HG03066 (cell line): ENCODE data around the gene AAGAB.

Experiments
- ATAC-seq: cut with Tn5 transposase; IDR thresholded peaks from one replicate; pipeline ENCODE4 v1.9.1; 2021; ENCODE audit warnings: low read depth; ENCODE audit not compliant: unreplicated experiment

AAGAB gene

DNA sequence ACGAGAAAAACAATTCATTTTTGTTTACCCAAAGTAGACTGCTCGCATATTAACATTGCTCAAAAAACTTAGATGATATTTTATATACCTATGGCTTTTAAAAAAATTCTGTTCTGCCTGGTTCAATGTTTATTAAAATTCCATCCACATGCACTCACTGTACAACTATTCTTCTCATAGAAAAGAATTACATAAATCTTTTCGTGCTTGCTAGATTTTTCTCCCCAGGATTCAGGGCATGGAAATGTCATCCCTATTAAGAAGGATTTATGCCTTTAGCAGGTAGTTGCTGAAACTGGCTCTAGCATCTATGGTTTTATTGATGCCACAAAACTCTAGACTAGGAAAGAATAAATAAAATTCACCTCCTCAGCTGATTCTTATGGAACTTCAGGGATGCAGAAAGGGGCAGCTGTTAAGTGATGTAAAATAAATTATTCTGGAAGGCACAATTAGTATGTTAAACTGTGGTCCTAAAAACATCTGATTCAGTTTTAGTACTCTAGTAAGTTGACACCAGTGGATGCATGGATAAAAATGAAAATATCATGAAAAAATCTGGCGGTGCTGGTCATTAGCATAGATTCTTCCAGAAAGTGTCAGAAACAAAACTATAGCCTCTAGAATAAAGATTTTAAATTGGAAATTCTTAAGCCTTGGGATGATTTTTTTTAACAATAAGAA is 41.6 kb downstream of the AAGAB start:
- no peak for ATAC-seq

DNA sequence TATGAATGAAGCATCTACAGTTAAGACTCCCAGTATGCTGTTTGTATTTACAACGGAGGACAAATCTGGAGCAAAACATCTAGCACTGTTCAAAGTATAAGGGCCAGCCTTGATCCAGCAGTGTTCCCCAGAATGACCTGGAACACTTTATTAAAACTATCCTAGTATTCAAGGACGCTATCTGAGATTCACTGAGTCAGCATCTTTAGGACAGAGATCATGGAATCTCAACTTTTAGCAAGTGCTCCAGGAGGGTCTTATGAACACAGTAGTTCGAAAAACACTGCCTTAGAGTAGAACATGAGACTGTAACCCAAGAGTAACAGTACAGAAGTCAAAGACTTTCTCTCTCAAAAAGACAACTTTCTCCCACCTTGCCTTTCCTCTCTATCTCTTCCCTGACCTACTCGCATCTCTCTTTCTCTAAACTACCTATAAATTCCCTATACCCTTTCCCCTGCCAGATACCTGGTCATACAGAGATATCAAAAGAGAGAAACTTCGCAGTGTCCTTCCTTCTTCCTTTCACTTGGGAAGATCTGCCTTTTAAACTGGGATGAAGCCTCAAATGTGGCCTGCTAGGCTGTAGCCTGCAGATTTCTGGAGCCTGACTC is 43.8 kb downstream of the AAGAB start:
- no peak for ATAC-seq

DNA sequence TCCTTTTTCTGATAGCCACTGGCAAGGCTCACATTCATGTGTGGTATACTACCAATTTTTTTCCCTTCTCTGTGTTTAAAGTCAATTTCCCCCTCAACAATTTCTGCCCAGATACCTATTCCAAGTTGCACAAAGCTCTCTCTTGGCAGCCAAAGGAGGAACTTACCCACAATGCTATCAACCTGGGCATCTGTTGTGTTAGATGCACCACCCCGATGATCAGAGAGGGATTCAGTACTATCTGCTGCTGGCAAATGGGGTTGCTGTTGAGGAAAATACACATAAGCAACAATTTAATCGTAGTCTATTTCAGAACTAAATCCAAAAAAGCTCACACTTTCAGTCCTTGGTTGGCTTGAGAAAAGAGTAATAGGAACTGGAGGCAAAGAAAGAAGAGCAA is 46.1 kb downstream of the AAGAB start:
- ATAC-seq = no peak

DNA sequence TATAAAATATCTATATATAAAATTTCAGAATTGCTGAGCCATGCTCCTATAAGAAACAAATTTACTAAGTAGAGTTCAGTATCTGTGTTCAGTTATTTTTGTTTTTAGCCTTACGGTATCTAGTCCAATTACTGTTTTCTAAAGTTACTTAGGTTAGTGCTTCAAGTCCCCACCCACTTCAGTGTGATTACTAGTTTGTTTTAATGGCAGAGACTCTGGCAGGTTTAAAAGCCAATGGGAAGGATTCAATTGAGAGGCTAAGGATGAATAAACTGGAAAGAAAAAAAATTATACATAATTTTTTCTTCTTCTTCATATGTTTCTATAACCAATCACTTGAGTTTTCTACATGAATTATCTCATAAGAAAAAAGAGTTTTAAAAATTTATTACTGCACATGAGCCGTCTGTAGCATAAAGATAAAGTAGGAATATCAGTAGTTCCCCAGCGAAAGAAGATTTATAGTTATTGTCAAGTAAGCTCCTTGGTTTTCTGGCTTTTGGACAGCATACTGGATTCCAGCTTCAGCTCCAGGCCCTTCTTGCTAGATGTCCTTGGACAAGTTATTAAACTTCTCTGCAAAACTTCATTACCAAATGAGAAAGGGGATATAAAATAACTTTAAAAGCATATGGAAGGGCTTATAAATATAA is 46.8 kb downstream of the AAGAB start:
- ATAC-seq = no peak

DNA sequence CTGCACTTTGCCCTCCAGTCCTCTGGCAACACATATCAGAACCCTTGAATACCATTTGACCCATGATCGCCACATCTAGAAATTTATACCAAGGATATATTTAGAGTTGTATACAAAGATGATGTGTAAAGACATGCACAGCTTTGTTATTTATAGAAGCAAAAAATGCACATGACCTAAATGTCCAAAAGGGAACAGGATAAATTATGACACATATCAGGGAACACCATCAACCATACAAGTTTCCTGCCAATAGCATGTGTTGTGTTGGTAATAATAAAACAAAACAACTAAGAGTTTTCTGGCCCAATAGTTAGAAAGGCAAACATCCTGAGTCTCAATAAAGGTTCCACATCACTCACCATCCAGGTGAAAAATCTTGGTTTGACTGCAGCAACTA is 51.5 kb downstream of the AAGAB start:
- no peak for ATAC-seq

DNA sequence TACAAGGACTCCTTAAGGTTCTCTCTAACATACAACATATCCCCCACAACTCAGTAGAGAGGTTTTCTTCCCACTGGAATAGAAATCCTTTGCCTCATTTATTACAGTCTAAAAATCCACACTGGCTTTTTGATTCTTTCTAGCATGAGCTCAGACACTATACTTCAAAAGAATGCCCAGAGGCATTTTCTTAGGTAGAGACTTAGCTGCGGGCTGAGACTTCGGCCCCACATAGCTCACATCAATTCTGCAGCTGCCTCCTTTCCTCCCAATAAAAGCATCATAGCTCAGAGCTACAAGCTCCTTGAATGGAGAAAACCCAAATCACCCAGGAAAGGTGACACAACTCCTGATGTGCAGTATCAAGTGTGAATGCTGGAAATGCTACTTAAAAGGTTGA is 52.4 kb downstream of the AAGAB start:
- ATAC-seq = no peak

DNA sequence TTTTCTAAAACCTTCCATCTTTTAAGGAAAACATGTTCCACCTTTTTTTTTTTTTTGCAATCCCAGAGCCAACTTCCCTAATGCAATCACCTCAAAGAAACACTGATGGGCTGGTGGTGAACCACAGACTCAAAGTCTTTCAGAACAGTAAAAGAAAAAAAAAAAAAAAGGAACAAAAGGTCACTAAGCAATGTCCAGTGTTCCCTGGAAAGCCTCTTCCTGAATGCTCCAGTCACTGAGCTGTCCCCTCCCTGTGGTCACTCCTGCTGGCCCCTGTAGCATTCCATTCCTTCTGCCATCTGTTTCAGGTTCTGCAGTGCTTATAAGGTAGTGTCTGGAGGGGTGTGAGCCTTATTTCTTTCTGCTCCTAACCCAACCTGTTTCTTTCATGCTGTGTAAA is 53.3 kb downstream of the AAGAB start:
- no peak for ATAC-seq

DNA sequence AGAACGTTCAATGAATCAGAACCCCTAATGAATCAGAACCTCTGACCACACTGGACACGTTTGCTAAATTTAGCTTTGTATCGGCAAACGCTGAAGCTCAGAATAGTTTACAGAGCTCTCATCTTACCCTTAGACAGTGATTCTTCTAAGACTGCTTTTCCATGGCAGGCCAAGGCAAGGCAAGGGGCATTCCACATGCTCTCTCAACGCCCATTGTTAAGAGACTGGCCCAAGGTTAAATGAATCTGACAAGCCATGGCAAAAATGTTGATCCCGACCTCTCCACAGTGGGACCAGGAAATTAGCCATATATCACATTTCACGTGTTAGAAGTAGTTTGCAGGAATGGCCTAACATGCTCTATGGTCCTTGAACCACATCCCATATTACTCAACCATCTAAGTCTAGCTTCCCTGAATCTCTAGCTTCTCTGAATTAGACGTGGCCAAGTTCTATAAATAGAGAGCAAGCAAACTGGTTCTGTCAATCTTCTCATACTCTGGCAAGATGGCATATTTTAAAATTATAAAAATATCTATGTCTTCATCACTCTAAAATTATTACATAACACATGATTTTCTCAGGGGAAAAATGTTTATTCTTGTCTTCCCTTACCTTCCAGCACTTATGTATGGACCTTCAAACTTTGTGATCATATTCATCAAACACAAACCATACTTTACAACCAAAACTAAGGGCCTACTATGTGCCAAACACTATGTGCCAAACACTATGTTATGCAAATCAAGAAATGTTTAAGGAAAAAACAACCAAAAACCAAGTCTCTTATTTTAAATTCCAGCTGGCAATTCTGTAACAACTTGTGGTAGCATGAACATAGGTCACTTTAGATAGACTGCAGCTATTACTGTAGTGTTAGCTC is 54.3 kb downstream of the AAGAB start:
- no peak for ATAC-seq

DNA sequence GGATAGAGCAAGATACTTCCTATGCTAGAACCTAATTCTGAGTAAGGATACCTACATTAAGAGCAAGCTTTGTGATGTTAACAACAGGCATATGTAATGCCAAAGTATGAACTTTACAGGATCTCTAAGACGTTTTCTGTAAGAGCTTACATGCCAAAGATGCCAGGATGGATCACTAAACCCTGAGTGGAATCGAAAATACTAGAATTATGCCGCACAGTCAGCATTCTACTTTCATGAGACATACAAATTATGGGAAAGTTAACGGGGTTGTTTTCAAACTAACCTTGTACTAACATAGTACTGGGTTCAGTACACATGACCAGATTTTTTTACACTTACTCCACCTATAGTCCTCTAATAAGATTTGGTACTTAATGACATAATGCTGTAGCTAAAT is 55.1 kb downstream of the AAGAB start:
- ATAC-seq = no peak

DNA sequence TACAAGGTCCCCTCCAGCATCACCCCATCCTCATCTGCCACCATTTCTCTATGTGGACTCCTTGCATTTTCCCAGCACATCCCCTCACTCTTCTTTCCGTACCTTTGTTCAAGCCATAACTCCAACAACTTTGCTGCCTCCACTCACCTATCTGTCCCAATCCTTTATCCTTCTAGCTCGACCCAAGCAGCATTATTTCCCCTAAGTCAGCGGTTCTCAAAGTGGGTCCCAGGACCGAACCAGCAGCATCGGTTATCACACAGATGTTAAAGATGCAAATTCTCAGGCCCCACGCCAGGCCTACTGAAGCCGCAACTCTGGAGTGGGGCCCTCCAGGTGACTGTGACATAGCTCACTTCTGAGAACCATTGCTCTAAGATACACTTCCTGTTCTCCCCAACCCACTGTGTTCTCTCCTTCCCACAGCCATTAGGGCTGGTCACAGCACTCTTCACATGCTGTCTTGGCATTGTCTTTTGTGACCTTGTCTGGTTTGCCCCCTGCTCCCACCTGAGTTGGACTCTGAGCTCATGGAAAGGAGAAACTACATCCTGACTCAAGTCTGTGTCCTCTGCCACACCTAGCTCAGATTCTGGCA is 56.2 kb downstream of the AAGAB start:
- no peak for ATAC-seq

DNA sequence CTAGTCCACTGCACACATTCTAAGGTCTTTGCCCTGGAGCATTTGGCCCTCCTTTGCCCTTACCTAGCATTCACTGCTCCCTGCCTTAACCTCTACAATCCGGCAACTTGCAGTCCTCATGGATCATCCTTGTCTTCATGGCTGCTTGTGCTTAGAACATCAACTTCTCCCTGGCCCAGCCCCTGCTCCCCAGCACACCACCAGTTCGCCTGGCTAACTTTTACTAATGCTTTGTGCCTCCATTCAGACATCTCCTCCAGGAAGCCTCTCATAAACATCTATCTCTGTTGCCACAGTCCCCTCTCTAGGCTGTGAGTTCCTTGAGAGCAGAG is 57.1 kb downstream of the AAGAB start:
- no peak for ATAC-seq

DNA sequence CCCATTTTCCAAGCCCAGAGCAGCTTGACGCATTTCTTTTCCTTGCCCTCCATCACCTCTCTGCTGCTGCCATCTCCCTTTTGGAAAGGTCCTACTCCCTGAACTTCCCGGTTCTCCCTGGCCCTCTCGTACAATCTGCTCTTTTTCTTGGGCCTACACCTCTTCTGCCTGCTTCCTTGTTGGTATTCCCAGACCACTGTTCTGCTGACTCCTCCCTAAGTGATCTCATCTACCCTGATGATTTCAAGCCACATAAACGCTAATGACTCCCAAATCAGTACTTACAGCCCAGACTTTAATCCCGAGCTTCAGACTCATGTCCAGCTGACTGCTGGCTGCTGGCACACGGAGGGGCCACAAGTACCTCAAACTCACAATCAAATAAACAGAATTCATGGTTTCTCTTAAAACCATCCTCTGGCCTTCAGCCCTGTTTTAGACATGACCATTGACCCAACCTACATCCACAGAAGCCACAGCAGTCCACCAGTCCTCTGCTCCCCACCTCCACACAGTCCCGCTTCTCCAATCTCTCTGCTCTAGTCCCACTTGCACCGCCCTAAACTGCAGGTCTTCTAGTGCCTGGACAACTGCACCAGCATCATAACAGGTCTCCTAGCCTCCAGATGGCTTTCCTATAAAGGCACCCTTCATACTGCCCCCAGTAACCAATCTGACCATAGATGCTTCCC is 57.6 kb downstream of the AAGAB start:
- no peak for ATAC-seq

DNA sequence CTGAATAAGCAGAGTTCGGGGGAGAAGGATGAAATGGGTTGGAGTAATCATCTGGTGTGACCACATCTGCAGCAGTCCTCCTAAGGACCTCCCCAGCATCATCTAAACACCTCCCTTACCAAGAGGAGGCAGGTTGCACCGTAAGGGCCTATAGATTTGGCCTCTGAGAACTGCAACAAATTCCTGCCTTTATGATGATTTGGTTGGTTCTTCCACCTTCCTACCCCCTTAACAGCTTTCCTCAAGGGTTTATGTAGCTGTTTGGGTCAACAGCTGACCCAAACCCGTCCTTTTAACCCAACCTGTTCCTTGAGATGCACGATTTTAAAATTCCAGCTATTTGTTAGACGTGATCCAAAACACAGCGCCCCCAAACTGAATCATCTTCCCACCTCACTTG is 58.2 kb downstream of the AAGAB start:
- ATAC-seq = no peak

DNA sequence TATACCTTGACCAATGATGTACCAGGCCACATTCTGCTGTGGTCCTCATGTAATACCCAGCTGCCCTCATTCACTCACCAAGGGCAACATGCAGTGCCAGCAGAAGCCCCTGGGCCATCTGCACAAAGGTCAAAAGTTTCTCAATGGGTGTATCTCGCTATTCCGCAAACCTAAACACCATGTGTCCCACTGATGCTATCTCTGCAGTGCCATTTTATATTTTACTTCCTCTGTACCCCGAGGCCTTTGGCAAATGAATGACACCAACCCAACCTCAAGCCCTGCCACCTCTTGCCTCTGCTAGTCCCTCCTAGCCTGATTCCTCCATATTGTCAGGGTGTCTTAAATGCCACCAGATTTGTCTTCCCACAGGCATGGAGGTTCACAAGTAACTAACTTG is 59.2 kb downstream of the AAGAB start:
- no peak for ATAC-seq

DNA sequence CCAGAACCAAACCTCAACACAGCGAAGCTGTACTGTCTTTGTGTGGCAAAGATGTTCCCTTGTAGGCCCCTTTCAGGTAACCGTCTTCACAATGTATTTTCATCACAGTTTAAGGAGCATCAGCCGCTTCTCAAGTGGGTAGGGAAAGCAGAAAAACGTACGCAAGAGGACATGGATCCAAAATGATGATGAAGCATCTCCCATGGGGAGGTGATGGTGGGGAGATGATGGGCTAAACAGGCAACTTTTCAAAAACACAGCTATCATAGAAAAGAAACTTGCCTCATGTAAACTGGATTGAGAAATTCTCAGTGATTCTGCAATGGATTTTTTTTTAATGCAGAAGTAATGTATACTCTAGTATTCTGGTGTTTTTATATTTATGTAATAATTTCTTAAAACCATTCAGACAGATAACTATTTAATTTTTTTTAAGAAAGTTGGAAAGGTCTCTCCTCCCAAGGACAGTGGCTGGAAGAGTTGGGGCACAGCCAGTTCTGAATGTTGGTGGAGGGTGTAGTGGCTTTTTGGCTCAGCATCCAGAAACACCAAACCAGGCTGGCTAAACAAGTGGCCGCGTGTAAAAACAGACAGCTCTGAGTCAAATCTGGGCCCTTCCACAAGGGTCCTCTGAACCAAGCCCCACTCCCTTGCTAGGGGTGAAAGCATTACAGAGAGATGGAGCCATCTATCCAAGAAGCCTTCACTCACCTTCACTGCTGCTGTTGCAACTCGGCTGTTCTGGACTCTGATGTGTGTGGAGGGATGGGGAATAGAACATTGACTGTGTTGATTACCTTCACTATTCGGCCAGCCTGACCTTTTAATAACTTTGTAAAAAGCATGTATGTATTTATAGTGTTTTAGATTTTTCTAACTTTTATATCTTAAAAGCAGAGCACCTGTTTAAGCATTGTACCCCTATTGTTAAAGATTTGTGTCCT is 60.0 kb downstream of the AAGAB start:
- no peak for ATAC-seq

DNA sequence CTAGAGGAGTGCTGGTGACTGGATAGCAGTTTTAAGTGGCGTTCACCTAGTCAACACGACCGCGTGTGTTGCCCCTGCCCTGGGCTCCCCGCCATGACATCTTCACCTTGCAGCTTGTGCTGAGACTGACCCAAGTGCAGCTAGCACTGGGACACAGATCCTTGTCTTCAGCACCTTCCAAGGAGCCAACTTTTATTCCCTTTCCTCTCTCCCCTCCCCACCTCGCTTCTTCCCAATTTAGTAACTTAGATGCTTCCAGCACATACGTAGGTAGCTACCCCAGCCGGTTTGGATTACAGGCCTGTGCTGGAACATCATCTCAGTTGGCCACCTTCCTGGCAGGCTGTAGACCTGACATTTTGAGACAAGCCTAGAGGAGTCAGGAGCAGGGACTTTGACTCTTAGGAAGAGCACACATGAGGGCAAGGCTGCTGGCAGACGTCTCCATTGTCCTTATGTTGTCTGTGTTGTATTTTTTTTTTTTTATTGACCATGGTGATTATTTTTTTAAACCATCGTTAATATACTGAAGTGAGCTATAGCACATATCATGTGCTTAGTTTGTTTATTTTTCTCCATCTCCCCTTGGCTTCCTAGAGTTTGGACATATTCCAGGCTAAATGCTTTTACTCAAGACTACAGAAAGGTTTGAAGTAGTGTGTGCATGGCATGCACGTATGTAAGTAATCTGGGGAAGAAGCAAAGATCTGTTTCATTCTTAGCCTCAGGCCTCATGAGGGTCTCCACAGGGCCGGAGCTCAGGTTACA is 61.1 kb downstream of the AAGAB start:
- ATAC-seq = no peak

DNA sequence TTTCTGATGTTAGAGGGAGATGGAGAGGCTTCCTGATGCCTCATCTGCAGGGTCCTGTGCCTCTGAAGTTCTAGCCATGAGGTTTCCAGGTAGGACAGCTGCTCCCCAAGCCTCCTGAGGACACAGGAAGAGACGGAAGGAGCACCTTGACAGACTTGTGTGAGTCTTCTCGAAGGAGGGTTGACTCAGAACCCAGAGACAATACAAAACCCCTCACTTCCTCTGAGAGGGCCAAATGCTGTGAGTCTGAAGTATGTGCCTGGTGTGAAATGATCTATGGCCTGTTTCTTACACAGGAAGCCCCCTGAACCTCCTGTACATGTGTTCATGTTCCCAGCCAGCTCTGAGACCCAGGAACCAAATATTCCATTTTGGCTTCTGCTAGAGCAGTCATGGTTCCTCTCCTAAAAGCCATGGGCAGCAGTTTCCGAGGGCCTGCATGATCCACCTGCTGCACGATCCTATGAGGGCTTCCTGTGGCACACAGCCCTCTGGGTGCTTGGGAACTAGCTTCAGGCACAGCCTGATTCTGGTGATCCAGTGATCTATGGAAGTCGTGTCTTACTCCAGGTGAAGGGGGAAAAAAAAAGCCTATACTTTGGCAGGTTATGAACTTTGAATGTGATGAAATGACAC is 62.2 kb downstream of the AAGAB start:
- no peak for ATAC-seq

DNA sequence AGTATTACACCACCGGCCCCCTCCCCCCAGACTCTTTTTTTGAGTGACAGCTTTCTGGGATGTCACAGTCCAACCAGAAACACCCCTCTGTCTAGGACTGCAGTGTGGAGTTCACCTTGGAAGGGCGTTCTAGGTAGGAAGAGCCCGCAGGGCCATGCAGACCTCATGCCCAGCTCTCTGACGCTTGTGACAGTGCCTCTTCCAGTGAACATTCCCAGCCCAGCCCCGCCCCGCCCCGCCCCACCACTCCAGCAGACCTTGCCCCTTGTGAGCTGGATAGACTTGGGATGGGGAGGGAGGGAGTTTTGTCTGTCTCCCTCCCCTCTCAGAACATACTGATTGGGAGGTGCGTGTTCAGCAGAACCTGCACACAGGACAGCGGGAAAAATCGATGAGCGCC is 63.6 kb downstream of the AAGAB start:
- ATAC-seq = no peak
